Activated CD8-positive, alpha-beta T cell treated with anti-CD3 and anti-CD28 coated beads for 36 hours (primary cell): Measurements from ENCODE around the gene FASTK. TPM values are rescaled to one million over a fixed set of nuclear protein-coding genes. Genes with fewer than 3 reads are reported as not detected.

Source experiments
- total RNA-seq, 2 experiments: library from RNA; stranded (reverse); gene quantifications; one replicate each; pipeline ENCODE4 v1.2.3, GENCODE V29; 2021

Gene FASTK
- total RNA-seq, 2 experiments from 2014 or later = 54.0 to 59.4 TPM

Other genes with a start within 250 kb of the FASTK start
- not detected for gene AOC1, start 228.3 kb downstream of the FASTK start, total RNA-seq
- under 1 TPM; 0.23 to 0.29 TPM for gene KCNH2, start 102.5 kb downstream of the FASTK start, total RNA-seq
- 1 to 10 TPM; 5.4 to 6.2 TPM for gene NOS3, start 89.8 kb downstream of the FASTK start, total RNA-seq
- 10 to 100 TPM; 12.6 to 14.0 TPM for gene ATG9B, start 56.3 kb downstream of the FASTK start, total RNA-seq
- 10 to 100 TPM; 41.4 to 47.5 TPM for gene ABCB8, start 52.4 kb downstream of the FASTK start, total RNA-seq
- gene ASIC3, start 32.3 kb downstream of the FASTK start, total RNA-seq = 1 to 10 TPM; 3.7 to 5.8 TPM
- 10 to 100 TPM in 1 of 2 experiments, 1 to 10 TPM in 1; 9.9 to 10.4 TPM for gene CDK5, start 22.9 kb downstream of the FASTK start, total RNA-seq
- gene SLC4A2, start 21.2 kb downstream of the FASTK start, total RNA-seq = 10 to 100 TPM; 42.7 to 46.1 TPM
- gene TMUB1, start 2.7 kb upstream of the FASTK start, total RNA-seq = 10 to 100 TPM; 59.7 to 64.2 TPM
- 10 to 100 TPM; 20.6 to 22.0 TPM for gene AGAP3, start 5.7 kb upstream of the FASTK start, total RNA-seq
- gene GBX1, start 86.9 kb upstream of the FASTK start, total RNA-seq = not detected
- gene ASB10, start 106.4 kb upstream of the FASTK start, total RNA-seq = not detected
- gene H2BK1, start 129.7 kb upstream of the FASTK start, total RNA-seq = not detected
- gene ABCF2, start 146.4 kb upstream of the FASTK start, total RNA-seq = 10 to 100 TPM; 48.1 to 56.2 TPM
- 10 to 100 TPM; 23.7 to 27.3 TPM for gene CHPF2, start 151.7 kb upstream of the FASTK start, total RNA-seq
- gene SMARCD3, start 167.9 kb upstream of the FASTK start, total RNA-seq = 1 to 10 TPM; 8.2 to 8.9 TPM